ENCODE results near the gene CFI. TPM values are rescaled to one million over a fixed set of nuclear protein-coding genes. Genes with fewer than 3 reads are reported as not detected.

CFI gene
- 2.5 TPM in 1 of 2 replicates, not detected in the other for total RNA-seq

DNA sequence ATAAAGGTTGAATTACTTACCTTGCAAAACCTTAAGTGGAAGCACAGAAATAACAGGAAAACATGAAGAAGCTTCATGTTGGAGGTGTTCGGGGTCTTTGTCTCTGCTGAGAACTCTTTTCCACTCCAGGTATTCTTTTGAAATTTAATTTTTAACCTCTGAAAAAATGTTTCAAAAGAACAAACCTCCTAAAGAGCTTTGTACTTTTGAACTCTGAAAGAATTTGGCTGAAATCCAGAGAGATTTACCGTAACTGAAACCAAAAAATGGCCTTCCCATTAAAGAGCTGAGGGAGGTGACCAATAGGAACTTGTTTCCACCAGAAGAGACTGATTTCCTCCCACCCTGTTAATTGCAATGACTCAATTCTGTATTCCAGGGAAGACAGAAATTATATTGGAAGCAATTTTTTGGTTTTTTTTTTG lies at the start of gene CFI:
Gene CFI, minus strand, starts transcription at position 105 of the 425 bp plus-strand sequence. Its CDS starts 28 bp downstream, at position 77.

DNA sequence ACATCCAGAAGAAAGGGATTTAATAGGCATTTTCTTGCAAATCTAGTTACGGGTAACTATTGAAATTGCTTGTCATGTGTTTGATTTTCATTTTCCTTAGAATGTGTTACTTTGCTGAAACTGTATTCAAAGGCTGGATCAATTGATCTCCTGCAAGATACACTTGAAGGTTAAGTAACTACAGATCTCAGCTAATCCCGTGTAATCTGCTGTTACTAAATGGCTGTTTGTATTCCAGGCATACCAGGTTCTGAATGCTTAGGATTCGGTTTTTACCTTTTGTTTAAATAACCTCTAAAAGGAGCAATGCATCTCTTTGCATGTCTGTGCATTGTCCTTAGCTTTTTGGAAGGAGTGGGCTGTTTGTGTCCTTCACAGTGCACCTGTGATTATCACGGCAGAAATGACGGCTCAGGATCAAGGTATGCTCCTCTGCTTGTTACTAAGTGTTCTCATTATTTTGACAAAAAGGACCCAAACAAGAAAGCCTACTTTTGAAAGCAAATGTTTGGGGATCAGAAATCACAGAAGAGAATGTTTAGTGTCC lies 46.2 kb upstream of the CFI start, which contains the start of gene LRIT3:
Gene LRIT3, plus strand, starts transcription at position 212 of the 547 bp plus-strand sequence. Its CDS starts 95 bp downstream, at position 307.

DNA sequence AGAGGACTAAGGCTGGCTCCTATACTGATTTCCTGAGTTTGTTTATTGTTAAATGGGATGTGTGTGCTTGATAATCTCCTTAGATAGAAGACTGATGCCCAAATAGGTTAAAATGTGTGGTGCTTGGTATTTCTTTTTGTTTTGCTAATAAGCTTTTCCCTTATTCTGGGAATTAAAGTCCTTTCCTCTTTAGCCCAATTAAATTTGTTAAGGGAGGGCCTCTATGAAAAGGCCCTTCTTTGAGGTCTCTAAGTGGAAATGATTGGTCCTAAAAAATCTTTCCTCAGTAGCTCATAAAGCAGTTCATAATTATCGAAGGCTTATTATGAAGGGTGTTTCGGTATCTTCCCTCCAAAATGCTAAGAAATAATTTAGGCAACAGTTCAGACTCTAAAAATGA lies 25.9 kb upstream of the CFI start, which contains the start of gene RRH:
Gene RRH, plus strand, starts transcription at position 301 of the 400 bp plus-strand sequence. Its CDS starts 56 bp downstream, at position 357.

DNA sequence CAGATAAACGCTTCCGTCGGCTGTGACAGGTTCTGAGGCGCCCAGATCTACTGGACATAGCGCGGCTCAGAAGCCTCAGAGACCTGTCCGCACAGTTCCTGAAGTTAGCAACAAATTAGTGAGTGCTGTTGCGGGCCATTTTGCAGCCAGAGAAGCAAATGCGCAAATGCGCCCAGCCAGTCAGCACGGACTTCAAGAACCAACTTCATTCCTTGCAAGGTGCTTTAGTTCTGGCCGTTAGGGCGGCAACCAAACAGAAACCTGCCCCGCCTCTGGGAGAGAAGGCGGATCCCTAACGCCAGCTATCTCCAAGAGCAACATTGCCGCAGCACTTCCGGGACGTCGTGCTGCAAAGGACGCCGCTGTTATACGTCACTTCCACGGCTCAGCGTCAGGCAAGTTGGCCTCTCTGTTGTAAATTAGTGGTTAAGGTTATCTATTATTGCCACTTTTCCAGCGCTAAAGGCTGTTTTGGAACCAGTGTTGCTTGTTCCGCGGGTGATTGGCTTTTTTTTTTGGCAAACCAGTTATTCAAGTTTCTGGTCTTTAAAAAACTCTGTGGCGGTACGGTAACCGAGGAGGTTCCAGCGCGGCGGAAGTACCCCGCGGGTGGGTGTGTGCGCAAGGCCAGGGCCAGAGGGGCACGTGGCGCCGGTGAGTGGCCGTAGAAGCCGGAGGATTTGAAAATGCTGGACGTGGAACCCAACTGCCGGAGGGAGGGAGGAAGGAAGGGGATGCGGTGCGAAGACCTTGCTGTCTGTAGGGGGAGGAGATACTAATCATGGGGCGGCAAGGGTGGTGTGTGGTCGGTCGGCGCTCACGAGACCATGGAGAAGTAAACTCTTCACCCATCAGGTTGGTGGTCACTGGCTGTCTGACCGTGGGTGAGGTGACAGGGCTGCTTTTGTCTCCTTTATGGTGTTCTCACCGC lies 13.6 kb upstream of the CFI start, which contains the start of gene GAR1:
Gene GAR1, plus strand, starts transcription at position 612 of the 931 bp plus-strand sequence. CDS start 403 bp downstream, outside the sequence.

DNA sequence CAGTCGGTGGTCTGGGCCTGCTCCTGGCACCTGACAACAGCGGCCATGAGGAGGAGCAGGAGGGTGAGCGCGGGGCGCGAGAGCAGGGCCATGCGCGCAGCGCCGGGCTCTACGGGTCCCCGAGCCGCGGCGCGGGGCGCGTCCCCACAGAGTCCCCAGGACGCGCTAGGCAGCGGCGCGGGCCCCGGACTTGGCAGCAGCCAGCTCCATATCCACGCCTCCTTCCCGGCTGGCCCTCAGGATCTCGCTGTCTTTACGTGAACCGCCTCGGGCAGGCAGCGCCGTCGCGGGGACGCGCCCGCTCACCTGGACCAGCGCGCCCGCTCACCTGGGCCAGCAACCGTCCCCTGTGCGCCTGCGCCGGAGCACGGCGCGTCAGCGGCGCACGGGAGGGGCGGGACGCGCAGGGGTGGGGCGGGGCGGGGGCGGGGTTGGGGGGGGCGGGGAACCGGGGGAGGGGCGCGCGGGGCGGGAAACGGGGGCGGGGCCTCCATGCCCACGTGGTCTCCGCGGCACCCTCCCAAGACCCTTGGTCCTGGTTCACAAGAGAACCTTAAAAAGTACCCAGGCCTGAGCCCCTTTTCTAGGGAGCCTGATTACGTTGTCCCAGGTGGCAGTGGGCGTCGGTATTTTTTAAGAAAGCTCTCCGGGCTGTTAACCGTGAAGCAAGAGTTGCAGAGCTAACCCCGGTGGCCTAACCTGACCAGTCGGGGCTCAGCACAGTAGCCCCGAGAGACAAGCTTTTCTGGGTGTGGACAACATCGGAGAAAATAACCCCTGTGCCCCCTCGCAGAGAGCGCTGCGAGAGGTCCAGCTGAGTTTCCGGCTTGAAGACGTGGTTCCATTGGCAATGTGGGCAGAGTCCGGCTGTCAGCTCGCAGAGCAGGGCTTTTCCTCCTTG lies 71.8 kb downstream of the CFI start, which contains the start of gene PLA2G12A:
Gene PLA2G12A, minus strand, starts transcription at position 353 of the 901 bp plus-strand sequence. Its CDS starts 261 bp downstream, at position 92.

DNA sequence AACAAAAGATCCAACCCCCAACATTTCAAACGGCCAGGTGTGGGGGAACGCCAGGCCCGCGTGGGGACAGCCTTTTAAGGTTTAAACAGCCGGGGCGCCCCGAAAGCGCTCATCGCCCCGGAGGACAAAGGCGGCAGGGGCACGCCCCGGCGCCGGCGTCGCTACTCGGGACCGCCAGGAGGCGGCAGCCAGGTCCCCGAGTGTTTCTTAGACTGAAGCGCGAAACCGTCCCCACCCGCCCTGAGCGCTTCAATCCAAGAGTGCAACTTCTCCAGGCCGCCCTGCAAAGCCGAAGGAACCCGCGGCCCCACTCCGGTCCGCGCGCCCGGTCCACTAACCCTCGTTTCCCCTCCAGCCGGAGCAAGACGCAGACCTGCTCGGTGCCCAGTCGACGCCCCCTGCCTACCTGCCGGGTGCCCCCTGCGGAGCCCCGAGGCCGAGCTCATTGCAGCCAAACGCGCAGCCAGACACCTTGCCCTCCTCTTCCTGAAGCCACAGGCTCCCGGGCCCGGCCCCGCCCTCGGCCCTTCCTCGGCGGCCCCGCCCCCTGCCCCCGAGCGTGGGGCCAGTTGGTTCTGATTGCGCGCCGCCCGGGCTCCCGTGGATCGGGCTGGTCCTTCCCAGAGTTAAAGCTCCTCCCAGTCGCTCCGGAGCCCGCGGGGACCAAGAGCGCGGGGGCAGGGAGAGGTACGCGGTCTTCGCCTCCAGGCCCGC lies 98.7 kb downstream of the CFI start, which contains the start of gene CASP6:
Gene CASP6, minus strand, starts transcription at position 496 of the 714 bp plus-strand sequence. Its CDS starts 50 bp downstream, at position 446.

Other genes starting within 250 kb of the CFI start
- 5.5 and 13.2 TPM in 2 replicates for gene MCUB, start 241.8 kb downstream of the CFI start, total RNA-seq
- 28.4 and 41.4 TPM in 2 replicates for gene CASP6, start 98.6 kb downstream of the CFI start, total RNA-seq
- gene PLA2G12A, start 71.9 kb downstream of the CFI start, total RNA-seq: 24.3 and 32.9 TPM in 2 replicates
- 8.2 and 9.3 TPM in 2 replicates for gene GAR1, start 13.8 kb upstream of the CFI start, total RNA-seq
- gene RRH, start 26.0 kb upstream of the CFI start, total RNA-seq: under 0.01 and 0.07 TPM in 2 replicates
- under 0.01 TPM in 2 replicates for gene LRIT3, start 46.1 kb upstream of the CFI start, total RNA-seq
- gene EGF, start 110.9 kb upstream of the CFI start, total RNA-seq: 0.34 and 2.7 TPM in 2 replicates